HG02884 (cell line): Measurements from ENCODE around the gene PABPC1L.

ENCODE experiments used
- ATAC-seq: cut with Tn5 transposase; IDR thresholded peaks from one replicate; pipeline ENCODE4 v1.9.1; 2021; ENCODE audit warnings: mild to moderate bottlenecking, moderate library complexity; ENCODE audit not compliant: unreplicated experiment

PABPC1L gene

GRCh38 chr20:44942264-44942973 lies 32.6 kb downstream of the PABPC1L start:
- no peak for ATAC-seq

- ATAC-seq = no peak
These were observed 34.0 kb downstream of the PABPC1L start for GRCh38 chr20:44943828-44944227.

- no peak for ATAC-seq
These were observed 35.4 kb downstream of the PABPC1L start for GRCh38 chr20:44945261-44945660.

GRCh38 chr20:44946271-44946852 lies 36.5 kb downstream of the PABPC1L start:
- ATAC-seq = no peak

GRCh38 chr20:44948107-44948506 lies 38.2 kb downstream of the PABPC1L start:
- no peak for ATAC-seq

GRCh38 chr20:44948513-44948912 lies 38.7 kb downstream of the PABPC1L start:
- no peak for ATAC-seq

GRCh38 chr20:44950368-44950767 lies 40.5 kb downstream of the PABPC1L start:
- no peak for ATAC-seq

- no peak for ATAC-seq
These were observed 42.9 kb downstream of the PABPC1L start for GRCh38 chr20:44952731-44953130.

GRCh38 chr20:44954211-44954610 lies 44.4 kb downstream of the PABPC1L start:
- ATAC-seq = no peak

GRCh38 chr20:44955270-44955669 lies 45.4 kb downstream of the PABPC1L start:
- no peak for ATAC-seq

- no peak for ATAC-seq
These were observed 46.5 kb downstream of the PABPC1L start for GRCh38 chr20:44956410-44956809.

GRCh38 chr20:44958276-44958675 lies 48.4 kb downstream of the PABPC1L start:
- no peak for ATAC-seq

- no peak for ATAC-seq
These were observed 49.3 kb downstream of the PABPC1L start for GRCh38 chr20:44959082-44959637.

- no peak for ATAC-seq
These were observed 49.8 kb downstream of the PABPC1L start for GRCh38 chr20:44959638-44960102.

- peak; percentile 80 for ATAC-seq
These were observed 50.4 kb downstream of the PABPC1L start, which contains the start of gene TOMM34 for GRCh38 chr20:44960103-44960852. Gene TOMM34 (minus strand): TSS chr20:44960397. CDS start chr20:44960333, 64 bp downstream.

GRCh38 chr20:44961011-44961869 lies 51.4 kb downstream of the PABPC1L start:
- no peak for ATAC-seq

- no peak for ATAC-seq
These were observed 52.0 kb downstream of the PABPC1L start for GRCh38 chr20:44961870-44962267.

- no peak for ATAC-seq
These were observed 52.6 kb downstream of the PABPC1L start for GRCh38 chr20:44962483-44962882.

GRCh38 chr20:44963325-44964215 lies 53.7 kb downstream of the PABPC1L start:
- ATAC-seq = no peak

- ATAC-seq = no peak
These were observed 55.8 kb downstream of the PABPC1L start for GRCh38 chr20:44965651-44966029.
